Forelimb muscle (tissue), 1 donor: ENCODE results near the gene PHF21B. TPM values are rescaled to one million over a fixed set of nuclear protein-coding genes. Genes with fewer than 3 reads are reported as not detected.

Experiments
- DNase-seq: peaks from one replicate; pipeline ENCODE4 v3.0.0-alpha.2; 2013; ENCODE audit warnings: low read depth
- polyA plus RNA-seq: library from polyadenylated mRNA; unstranded; fragments of 120-200 nt; gene quantifications from one replicate; pipeline ENCODE4 v1.2.1, GENCODE V29; 2013; ENCODE audit not compliant: insufficient read length

The PHF21B gene
- polyA plus RNA-seq, 1 donor, result 0.57 TPM

- no peak for DNase-seq
These were observed 163.7 kb downstream of the PHF21B start for GRCh38 chr22:44845796-44846720.

GRCh38 chr22:44845191-44845590, 164.6 kb downstream of the PHF21B start:
- no peak for DNase-seq

GRCh38 chr22:44842417-44842816, 167.4 kb downstream of the PHF21B start:
- DNase-seq, result no peak

DNA sequence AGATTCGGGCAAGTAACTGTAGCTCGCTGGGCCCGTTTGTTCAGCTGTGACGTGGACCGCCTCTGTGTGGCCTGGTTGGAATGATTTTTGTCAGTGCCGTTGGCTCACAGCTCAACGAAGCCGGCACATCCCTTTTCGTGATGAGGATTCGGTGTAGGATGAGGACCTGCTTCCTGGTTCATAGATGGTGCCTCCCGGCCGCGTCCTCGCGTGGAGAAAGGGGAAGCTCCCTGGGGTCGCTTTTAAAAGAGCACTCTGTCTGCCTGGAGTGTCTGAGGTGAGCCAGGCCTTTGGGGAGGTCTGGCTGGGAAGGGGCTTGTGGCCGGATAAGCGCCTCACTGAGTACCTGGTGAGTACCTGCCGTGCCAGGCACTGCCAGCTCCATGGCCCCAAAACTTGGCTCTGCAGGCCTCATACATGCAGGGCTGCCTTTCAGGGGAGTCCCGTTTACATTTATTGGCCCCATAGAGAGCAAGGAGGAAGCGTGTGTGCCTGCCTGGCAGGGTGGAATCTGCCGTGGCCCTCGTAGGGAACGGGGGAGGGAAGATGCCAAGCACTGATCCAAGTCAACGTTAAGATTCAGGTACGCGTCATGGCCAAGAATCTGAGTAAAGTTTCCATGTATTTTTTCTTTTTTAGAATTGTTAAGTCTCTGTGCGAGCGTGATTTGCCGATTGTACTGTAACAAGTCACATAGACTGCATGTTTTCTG, 169.0 kb downstream of the PHF21B start:
- no peak for DNase-seq

DNA sequence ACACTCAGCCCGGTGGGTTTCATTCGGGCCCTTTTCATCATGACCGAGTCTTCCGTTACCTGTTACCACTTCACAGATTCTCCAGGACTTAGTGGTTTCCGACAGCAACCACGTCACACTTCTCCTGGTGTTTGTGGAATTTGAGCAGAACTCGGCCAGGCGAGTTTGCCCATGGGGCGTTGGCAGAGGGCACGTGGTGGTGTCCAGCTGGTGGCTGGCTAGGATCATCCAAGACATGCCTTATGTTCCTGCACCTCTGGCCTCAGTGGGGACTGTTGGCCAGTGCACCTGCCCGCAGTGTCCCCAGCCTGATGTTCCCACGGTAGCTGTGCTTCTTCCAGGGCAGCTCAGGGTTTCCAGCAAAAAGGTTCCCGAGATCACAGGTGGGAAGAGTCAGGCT, 170.1 kb downstream of the PHF21B start:
- no peak for DNase-seq

DNA sequence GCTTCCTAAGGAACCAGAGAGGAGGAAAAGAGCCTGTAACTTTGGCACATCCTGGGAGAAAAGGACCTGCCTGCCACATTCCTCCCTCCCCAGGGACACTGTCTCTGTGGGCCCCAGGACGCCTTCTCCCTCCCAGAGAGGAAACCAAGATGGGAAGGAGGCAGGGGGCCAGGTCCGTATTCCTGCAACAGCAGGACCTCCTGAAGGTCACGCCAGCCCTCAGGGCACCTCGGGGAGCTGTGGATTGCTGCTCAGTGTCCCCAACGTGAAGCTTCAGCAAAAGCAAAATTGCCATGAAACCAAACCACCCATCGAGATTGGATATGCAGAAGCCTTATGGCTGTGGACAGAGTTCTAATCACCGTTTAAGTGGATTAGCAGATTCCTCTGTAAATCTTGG, 170.7 kb downstream of the PHF21B start:
- DNase-seq, result no peak

GRCh38 chr22:44838316-44839016, 171.3 kb downstream of the PHF21B start:
- DNase-seq, result peak; percentile 1

- no peak for DNase-seq
These were observed 172.3 kb downstream of the PHF21B start for GRCh38 chr22:44837481-44837880.

- no peak for DNase-seq
These were observed 175.7 kb downstream of the PHF21B start for GRCh38 chr22:44834065-44834464.

DNA sequence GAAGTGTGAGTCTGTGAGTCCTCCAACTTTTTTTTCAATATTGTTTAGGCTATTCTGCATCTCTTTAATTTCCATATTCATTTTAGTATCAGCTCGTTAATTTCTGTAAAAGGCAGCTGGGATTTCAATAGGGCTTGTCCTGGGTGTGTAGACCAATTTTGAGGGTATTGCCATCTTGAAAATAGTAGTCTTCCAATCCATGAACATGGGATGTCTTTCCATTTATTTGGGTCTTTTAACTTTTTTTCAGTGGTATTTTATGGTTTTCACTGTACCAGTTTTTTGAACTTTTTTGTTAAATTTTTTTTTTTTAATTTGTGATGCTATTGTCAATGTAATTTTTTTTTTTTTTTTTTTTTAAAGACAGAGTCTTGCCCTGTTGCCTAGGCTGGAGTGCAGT, 177.9 kb downstream of the PHF21B start:
- no peak for DNase-seq

Other genes with a start within 250 kb of the PHF21B start
- 18.7 TPM for gene NUP50, start 153.9 kb upstream of the PHF21B start, polyA plus RNA-seq
- 14.2 TPM for gene KIAA0930, start 230.9 kb upstream of the PHF21B start, polyA plus RNA-seq